ENCODE data around the gene KRTAP5-3.

The KRTAP5-3 gene

GRCh38 chr11:1566381-1567051, 41.7 kb downstream of the KRTAP5-3 start:
- no peak for DNase-seq (ENCODE audit: extremely low read depth in 1 of 2, low read depth in 1 of 2)

- no peak for DNase-seq (ENCODE audit: extremely low read depth in 1 of 2, low read depth in 1 of 2)
These were observed 42.4 kb downstream of the KRTAP5-3 start for GRCh38 chr11:1565904-1566247.

GRCh38 chr11:1565173-1565903, 42.9 kb downstream of the KRTAP5-3 start:
- DNase-seq (ENCODE audit: extremely low read depth in 1 of 2, low read depth in 1 of 2) = no peak

- DNase-seq (ENCODE audit: extremely low read depth in 1 of 2, low read depth in 1 of 2) = no peak
These were observed 43.6 kb downstream of the KRTAP5-3 start for GRCh38 chr11:1564535-1565172.

- no peak for DNase-seq (ENCODE audit: extremely low read depth in 1 of 2, low read depth in 1 of 2)
These were observed 44.3 kb downstream of the KRTAP5-3 start for GRCh38 chr11:1563697-1564534.

- DNase-seq (ENCODE audit: extremely low read depth in 1 of 2, low read depth in 1 of 2) = no peak
These were observed 45.1 kb downstream of the KRTAP5-3 start for GRCh38 chr11:1563149-1563638.

GRCh38 chr11:1562469-1563148, 45.7 kb downstream of the KRTAP5-3 start:
- DNase-seq (ENCODE audit: extremely low read depth in 1 of 2, low read depth in 1 of 2) = no peak

- no peak for DNase-seq (ENCODE audit: extremely low read depth in 1 of 2, low read depth in 1 of 2)
These were observed 46.3 kb downstream of the KRTAP5-3 start for GRCh38 chr11:1561955-1562354.

- no peak for DNase-seq (ENCODE audit: extremely low read depth in 1 of 2, low read depth in 1 of 2)
These were observed 47.0 kb downstream of the KRTAP5-3 start for GRCh38 chr11:1561266-1561665.

GRCh38 chr11:1560649-1561251, 47.5 kb downstream of the KRTAP5-3 start:
- DNase-seq (ENCODE audit: extremely low read depth in 1 of 2, low read depth in 1 of 2) = no peak

GRCh38 chr11:1560002-1560648, 48.1 kb downstream of the KRTAP5-3 start:
- DNase-seq (ENCODE audit: extremely low read depth in 1 of 2, low read depth in 1 of 2) = no peak

- DNase-seq (ENCODE audit: extremely low read depth in 1 of 2, low read depth in 1 of 2) = no peak
These were observed 48.9 kb downstream of the KRTAP5-3 start for GRCh38 chr11:1559111-1559951.

- no peak for DNase-seq (ENCODE audit: extremely low read depth in 1 of 2, low read depth in 1 of 2)
These were observed 49.5 kb downstream of the KRTAP5-3 start for GRCh38 chr11:1558775-1559110.

GRCh38 chr11:1557904-1558774, 50.1 kb downstream of the KRTAP5-3 start:
- no peak for DNase-seq (ENCODE audit: extremely low read depth in 1 of 2, low read depth in 1 of 2)
